Tibial nerve (tissue), 4 donors: ENCODE data around the gene CAMSAP1. TPM values are rescaled to one million over a fixed set of nuclear protein-coding genes. Genes with fewer than 3 reads are reported as not detected.
A peak's percentile ranks its signal among the peaks of the same experiment; 100 is the strongest.

Source experiments
- DNase-seq, 2 donors: peaks; one replicate each; pipeline ENCODE4 v3.0.0-alpha.2; 2019; ENCODE audit warnings: low spot score in 2 of 2
- H3K27ac ChIP-seq, 4 donors: fragments of 200-600 bp; sonication (generic) in 3 of 4; one replicate each; pipeline ENCODE4 v1.5.1; 2017 to 2019; ENCODE audit warnings: mild to moderate bottlenecking in 1 of 4
- H3K27me3 ChIP-seq, 2 donors: fragments of 200-600 bp; sonication (generic) in 1 of 2; one replicate each; pipeline versions ENCODE4 v1.5.1 to v1.6.0; 2017 to 2019
- H3K36me3 ChIP-seq, 3 donors: fragments of 200-600 bp; sonication (generic); one replicate each; pipeline ENCODE4 v1.5.1; 2018 to 2019
- H3K4me1 ChIP-seq, 4 donors: fragments of 200-600 bp; sonication (generic) in 3 of 4; one replicate each; pipeline ENCODE4 v1.5.1; 2017 to 2019
- H3K4me3 ChIP-seq, 4 donors: fragments of 200-600 bp; sonication (generic) in 3 of 4; one replicate each; pipeline ENCODE4 v1.5.1; 2017 to 2019; ENCODE audit warnings: mild to moderate bottlenecking in 1 of 4, moderate library complexity in 1 of 4
- H3K9me3 ChIP-seq, 4 donors: fragments of 200-600 bp; sonication (generic) in 3 of 4; one replicate each; pipeline ENCODE4 v1.5.1; 2017 to 2019
- CTCF ChIP-seq, 5 experiments: fragments of 200-600 bp in 3 of 5; fragments of 450-650 bp in 2 of 5; sonication (generic) in 3 of 5; IDR thresholded peaks; one replicate each; pipeline ENCODE4 v1.5.1; 2016 to 2019; ENCODE audit warnings: antibody characterized with exemption in 5 of 5, mild to moderate bottlenecking in 3 of 5, moderate library complexity in 2 of 5
- EP300 ChIP-seq, 2 donors: sonication (generic); formaldehyde crosslinking; IDR thresholded peaks; one replicate each; pipeline ENCODE4 v1.6.1; 2017; ENCODE audit warnings: antibody characterized with exemption in 2 of 2, mild to moderate bottlenecking in 1 of 2
- POLR2A ChIP-seq, 2 donors: fragments of 450-650 bp; IDR thresholded peaks; one replicate each; pipeline ENCODE4 v1.6.1; 2017; ENCODE audit warnings: antibody characterized with exemption in 2 of 2, mild to moderate bottlenecking in 2 of 2, moderate library complexity in 2 of 2
- WGBS, 2 donors: methylation state at CpG; one replicate each; pipeline ENCODE4 v1.1.5; 2018; 5-methylcytosine and 5-hydroxymethylcytosine counted together
- total RNA-seq, 4 donors: library from RNA; depleted of rRNA; stranded (reverse); fragments of >200 nt; gene quantifications; one replicate each; pipeline ENCODE4 v1.1.0, GENCODE V29; 2016

CAMSAP1 gene
- total RNA-seq, 4 donors from 2014 or later = 27.6 to 40.8 (median 35.7) TPM

GRCh38 chr9:135889564-135890189, 17.7 kb downstream of the CAMSAP1 start:
- 76 to 81% methylated on average over 19 of the region's 19 CpGs for WGBS, 2 donors
- DNase-seq = no peak
- Histone ChIP-seq H3K36me3 (no peaks in the 10 kb centered on the region), H3K4me1 (peaks cover 0 to 67% (median 24%) of the 10 kb centered on the region in 4 donors), H3K27me3 (no peaks in the 10 kb centered on the region), H3K27ac (no peak overlapping the region), H3K4me3 (no peak overlapping the region), H3K9me3 (no peaks in the 10 kb centered on the region)
- TF ChIP-seq POLR2A (IDR thresholded peaks at IDR 0.05) (no peak), EP300 (IDR thresholded peaks at IDR 0.05) (no peak), CTCF (IDR thresholded peaks at IDR 0.05) (no peak)

DNA sequence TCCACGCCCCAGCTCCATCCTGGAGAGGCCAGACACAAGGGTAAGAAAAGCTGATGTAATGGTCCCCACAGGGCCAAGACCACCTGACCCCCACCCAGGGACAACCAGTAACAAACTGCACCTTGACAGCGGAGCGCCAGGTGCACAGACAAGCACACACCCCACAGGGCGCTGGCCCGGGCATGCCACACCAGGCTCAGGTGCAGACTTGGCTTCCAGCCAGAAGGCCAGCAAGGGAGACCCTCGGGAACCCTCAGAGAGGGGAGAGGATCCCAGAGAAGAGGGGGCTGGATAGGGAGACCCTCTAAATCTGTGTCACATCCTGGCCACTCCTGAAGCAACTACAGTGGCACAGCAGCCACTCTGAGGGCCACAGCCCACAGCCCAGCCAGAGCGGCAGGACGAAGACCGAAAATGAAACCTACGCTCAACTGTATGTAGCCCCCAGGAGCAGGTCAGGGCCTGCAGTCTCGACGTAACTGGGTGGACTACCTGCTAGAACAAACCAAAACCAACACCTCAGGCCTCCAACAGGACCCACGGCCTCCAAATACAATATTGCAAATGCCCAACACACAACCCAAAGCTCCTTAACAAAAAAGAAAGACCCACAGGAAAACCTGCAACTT, 18.5 kb downstream of the CAMSAP1 start:
- Histone ChIP-seq H3K36me3 (no peaks in the 10 kb centered on the region), H3K4me1 (peaks cover 0 to 75% (median 24%) of the 10 kb centered on the region in 4 donors), H3K27ac (no peak overlapping the region), H3K27me3 (no peaks in the 10 kb centered on the region), H3K9me3 (no peaks in the 10 kb centered on the region), H3K4me3 (no peak overlapping the region)
- 89 to 90% methylated on average over 13 of the region's 13 CpGs for WGBS, 2 donors
- TF ChIP-seq EP300 (IDR thresholded peaks at IDR 0.05) = no peak
- TF ChIP-seq POLR2A (IDR thresholded peaks at IDR 0.05) = no peak
- TF ChIP-seq CTCF (IDR thresholded peaks at IDR 0.05) = no peak
- no peak for DNase-seq

GRCh38 chr9:135888126-135888765, 19.1 kb downstream of the CAMSAP1 start:
- H3K4me1 ChIP-seq = peaks cover 0 to 74% (median 24%) of the 10 kb centered on the region in 4 donors
- TF ChIP-seq POLR2A (IDR thresholded peaks at IDR 0.05) (no peak), CTCF (IDR thresholded peaks at IDR 0.05) (no peak), EP300 (IDR thresholded peaks at IDR 0.05) (no peak)
- no peaks in the 10 kb centered on the region for H3K27me3 ChIP-seq
- H3K4me3 ChIP-seq = no peak overlapping the region
- no peak for DNase-seq
- 82 to 90% methylated on average over 21 to 22 of the region's 22 CpGs for WGBS, 2 donors
- H3K27ac ChIP-seq = no peak overlapping the region
- H3K9me3 ChIP-seq = no peaks in the 10 kb centered on the region
- H3K36me3 ChIP-seq = no peaks in the 10 kb centered on the region

- Histone ChIP-seq H3K36me3 (peaks cover 0 to 2% (median 0%) of the 10 kb centered on the region in 3 donors), H3K4me3 (peak overlapping the region in 1 of 4 donors; percentile 6), H3K9me3 (no peaks in the 10 kb centered on the region), H3K27ac (no peak overlapping the region), H3K27me3 (no peaks in the 10 kb centered on the region), H3K4me1 (peaks cover 0 to 73% (median 24%) of the 10 kb centered on the region in 4 donors)
- 34 to 50% methylated on average over 12 of the region's 12 CpGs for WGBS, 2 donors
- TF ChIP-seq POLR2A (IDR thresholded peaks at IDR 0.05) (no peak), CTCF (IDR thresholded peaks at IDR 0.05) (no peak), EP300 (IDR thresholded peaks at IDR 0.05) (no peak)
- no peak for DNase-seq
Observed at GRCh38 chr9:135887585-135888050, 19.7 kb downstream of the CAMSAP1 start.
